ENCODE measurements around the gene POC1B. TPM values are rescaled to one million over a fixed set of nuclear protein-coding genes. Genes with fewer than 3 reads are reported as not detected.

Gene POC1B
- total and polyA plus RNA-seq, 5 donors from 2014 or later: 22.1 to 38.0 (median 33.0) TPM

DNA sequence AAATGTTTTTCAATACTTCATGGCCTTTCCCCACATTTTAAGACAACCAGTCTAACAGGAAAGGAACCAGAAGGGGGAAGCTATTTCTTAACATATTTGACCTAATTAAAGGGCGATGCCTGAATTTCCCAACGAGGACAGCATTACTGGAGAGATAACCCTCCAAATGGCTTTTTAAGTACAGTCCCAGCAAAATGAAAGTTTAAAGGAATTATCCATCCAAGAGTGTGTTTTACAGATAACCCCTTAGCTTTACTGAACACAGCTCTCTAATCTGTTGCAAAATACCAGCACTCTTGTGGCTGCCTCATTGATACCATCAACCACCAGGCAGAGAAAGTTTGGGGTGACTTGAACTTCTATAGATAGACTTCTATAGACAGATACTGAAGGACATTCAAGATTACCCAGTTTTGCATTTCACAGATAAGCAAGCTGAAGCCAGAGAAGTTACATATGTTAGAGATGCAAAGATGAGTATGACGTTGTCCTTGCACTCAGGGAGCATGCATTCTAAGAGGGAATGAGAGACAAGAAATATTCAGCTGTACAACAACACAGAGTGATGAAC is 132.2 kb downstream of the POC1B start:
- ATAC-seq (ENCODE audit: low read depth in 2 of 2) (no peak), DNase-seq (no peak)
- Mint-ChIP-seq H3K9me3 (no peaks in the 10 kb centered on the region), H3K36me3 (peaks cover 6% of the 10 kb centered on the region), H3K27ac (no peak overlapping the region), H3K4me3 (peak overlapping the region in 1 of 4 donors; percentile 6), H3K4me1 (peaks cover 20 to 61% (median 36%) of the 10 kb centered on the region in 4 donors), H3K27me3 (no peaks in the 10 kb centered on the region)
- no peak overlapping the region for H3K27ac ChIP-seq (ENCODE audit: insufficient read depth, low read length, poor library complexity, severe bottlenecking)
- H3K9me3 ChIP-seq (ENCODE audit: control insufficient read depth in 2 of 2, low read length in 2 of 2): no peaks in the 10 kb centered on the region
- H3K4me1 ChIP-seq (ENCODE audit: control insufficient read depth, insufficient read depth, low read length, poor library complexity, severe bottlenecking): peaks cover 26% of the 10 kb centered on the region
- no peaks in the 10 kb centered on the region for H3K27me3 ChIP-seq (ENCODE audit: control insufficient read depth, insufficient read depth, low read length)
- no peak overlapping the region for H3K4me3 ChIP-seq (ENCODE audit: low read depth, low read length)
- H3K36me3 ChIP-seq (ENCODE audit: control insufficient read depth, insufficient read depth, low read length): no peaks in the 10 kb centered on the region

DNA sequence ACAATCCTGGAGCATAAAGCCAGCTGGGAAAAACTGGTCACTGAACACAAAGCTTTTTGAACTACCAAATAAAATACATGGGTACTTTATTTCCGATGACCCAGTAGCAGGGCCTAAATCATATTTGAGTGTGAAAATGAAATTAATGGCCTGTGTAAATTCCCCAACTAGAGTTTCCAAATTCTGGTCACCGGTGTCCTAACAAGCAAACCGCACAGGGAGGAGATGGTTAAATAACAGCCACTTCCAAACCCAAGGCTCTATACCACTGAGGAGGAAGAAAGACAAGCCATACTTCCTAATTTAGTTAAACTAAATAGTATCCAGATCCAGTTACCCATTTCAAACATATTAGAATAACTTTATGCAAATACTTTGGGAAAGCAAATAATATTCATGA is 133.5 kb downstream of the POC1B start:
- DNase-seq: no peak
- Mint-ChIP-seq H3K9me3 (no peaks in the 10 kb centered on the region), H3K4me3 (no peak overlapping the region), H3K4me1 (peaks cover 14 to 48% (median 26%) of the 10 kb centered on the region in 4 donors), H3K27ac (peak overlapping the region in 1 of 3 donors; percentile 15), H3K27me3 (no peaks in the 10 kb centered on the region), H3K36me3 (no peaks in the 10 kb centered on the region)
- Histone ChIP-seq H3K36me3 (ENCODE audit: control insufficient read depth, insufficient read depth, low read length) (no peaks in the 10 kb centered on the region), H3K9me3 (ENCODE audit: control insufficient read depth in 2 of 2, low read length in 2 of 2) (no peaks in the 10 kb centered on the region), H3K4me3 (ENCODE audit: low read depth, low read length) (no peak overlapping the region), H3K27me3 (ENCODE audit: control insufficient read depth, insufficient read depth, low read length) (no peaks in the 10 kb centered on the region), H3K4me1 (ENCODE audit: control insufficient read depth, insufficient read depth, low read length, poor library complexity, severe bottlenecking) (peaks cover 15% of the 10 kb centered on the region), H3K27ac (ENCODE audit: insufficient read depth, low read length, poor library complexity, severe bottlenecking) (no peak overlapping the region)
- no peak for ATAC-seq (ENCODE audit: low read depth in 2 of 2)

GRCh38 chr12:89391726-89392336 is 134.0 kb downstream of the POC1B start:
- Mint-ChIP-seq H3K4me3 (no peak overlapping the region), H3K4me1 (peaks cover 14 to 42% (median 22%) of the 10 kb centered on the region in 4 donors), H3K9me3 (no peaks in the 10 kb centered on the region), H3K27ac (no peak overlapping the region), H3K36me3 (no peaks in the 10 kb centered on the region), H3K27me3 (no peaks in the 10 kb centered on the region)
- Histone ChIP-seq H3K36me3 (ENCODE audit: control insufficient read depth, insufficient read depth, low read length) (no peaks in the 10 kb centered on the region), H3K9me3 (ENCODE audit: control insufficient read depth in 2 of 2, low read length in 2 of 2) (no peaks in the 10 kb centered on the region), H3K27me3 (ENCODE audit: control insufficient read depth, insufficient read depth, low read length) (no peaks in the 10 kb centered on the region), H3K27ac (ENCODE audit: insufficient read depth, low read length, poor library complexity, severe bottlenecking) (no peak overlapping the region), H3K4me3 (ENCODE audit: low read depth, low read length) (no peak overlapping the region), H3K4me1 (ENCODE audit: control insufficient read depth, insufficient read depth, low read length, poor library complexity, severe bottlenecking) (peaks cover 10% of the 10 kb centered on the region)
- ATAC-seq (ENCODE audit: low read depth in 2 of 2): no peak
- DNase-seq: no peak

DNA sequence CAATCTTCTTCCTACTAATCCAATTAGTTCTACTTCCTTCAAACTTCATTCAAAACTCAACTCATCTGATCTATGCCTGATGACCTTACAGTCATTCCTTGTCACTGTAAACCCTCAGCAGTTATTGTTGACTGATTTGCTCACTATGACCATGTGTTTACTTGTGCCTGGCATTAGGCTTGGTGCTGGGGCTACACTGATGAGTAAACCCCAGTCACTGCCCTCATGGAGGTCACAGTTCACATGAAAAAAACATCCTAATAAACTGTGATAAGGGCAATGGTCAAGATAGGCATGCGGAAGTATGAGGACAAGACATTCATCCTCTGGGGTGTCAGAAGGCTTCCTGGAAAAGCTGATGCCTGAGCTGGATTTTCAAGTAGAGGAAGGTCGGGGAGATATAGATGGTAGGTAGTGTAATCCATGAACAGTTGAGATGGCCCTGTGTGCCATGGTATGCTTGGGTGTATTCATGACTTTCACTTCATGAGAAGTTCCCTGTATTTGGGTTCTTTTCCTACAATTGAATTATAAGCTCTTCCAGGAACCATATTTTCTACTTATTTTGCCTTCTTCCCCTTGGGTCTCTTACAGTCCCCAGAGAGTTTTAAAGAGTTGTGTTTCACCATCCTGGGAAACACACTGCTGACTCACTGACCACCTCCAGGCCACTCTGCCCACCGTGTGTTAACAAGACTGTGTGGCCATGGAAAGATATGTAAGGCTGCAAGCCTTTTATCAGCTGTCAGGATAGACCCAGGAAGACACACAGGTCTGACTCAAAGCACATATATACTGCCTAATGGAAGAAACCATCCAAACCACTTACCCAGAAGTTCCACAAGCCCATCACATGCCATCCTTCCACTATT is 134.8 kb downstream of the POC1B start:
- Mint-ChIP-seq H3K9me3 (no peaks in the 10 kb centered on the region), H3K4me1 (peaks cover 14 to 36% (median 18%) of the 10 kb centered on the region in 4 donors), H3K36me3 (no peaks in the 10 kb centered on the region), H3K27me3 (no peaks in the 10 kb centered on the region), H3K27ac (peak overlapping the region in 2 of 3 donors; percentile 21 to 51), H3K4me3 (peak overlapping the region in 1 of 4 donors; percentile 8)
- ATAC-seq (ENCODE audit: low read depth in 2 of 2) (no peak), DNase-seq (no peak)
- H3K4me1 ChIP-seq (ENCODE audit: control insufficient read depth, insufficient read depth, low read length, poor library complexity, severe bottlenecking): peaks cover 9% of the 10 kb centered on the region
- no peaks in the 10 kb centered on the region for H3K36me3 ChIP-seq (ENCODE audit: control insufficient read depth, insufficient read depth, low read length)
- H3K4me3 ChIP-seq (ENCODE audit: low read depth, low read length): no peak overlapping the region
- H3K27ac ChIP-seq (ENCODE audit: insufficient read depth, low read length, poor library complexity, severe bottlenecking): no peak overlapping the region
- H3K9me3 ChIP-seq (ENCODE audit: control insufficient read depth in 2 of 2, low read length in 2 of 2): no peaks in the 10 kb centered on the region
- H3K27me3 ChIP-seq (ENCODE audit: control insufficient read depth, insufficient read depth, low read length): no peaks in the 10 kb centered on the region

GRCh38 chr12:89389755-89390661 is 135.8 kb downstream of the POC1B start:
- H3K9me3 ChIP-seq (ENCODE audit: control insufficient read depth in 2 of 2, low read length in 2 of 2): no peaks in the 10 kb centered on the region
- Mint-ChIP-seq H3K4me3 (peak overlapping the region in 2 of 4 donors; percentile 8 to 36), H3K36me3 (no peaks in the 10 kb centered on the region), H3K4me1 (peaks cover 14 to 33% (median 17%) of the 10 kb centered on the region in 4 donors), H3K9me3 (no peaks in the 10 kb centered on the region), H3K27me3 (no peaks in the 10 kb centered on the region), H3K27ac (peak overlapping the region in 2 of 3 donors; percentile 1 to 51)
- no peak overlapping the region for H3K4me3 ChIP-seq (ENCODE audit: low read depth, low read length)
- no peaks in the 10 kb centered on the region for H3K36me3 ChIP-seq (ENCODE audit: control insufficient read depth, insufficient read depth, low read length)
- DNase-seq (peak in 2 of 3 donors; percentile 8 to 31), ATAC-seq (ENCODE audit: low read depth in 2 of 2) (no peak)
- H3K4me1 ChIP-seq (ENCODE audit: control insufficient read depth, insufficient read depth, low read length, poor library complexity, severe bottlenecking): peaks cover 9% of the 10 kb centered on the region
- no peaks in the 10 kb centered on the region for H3K27me3 ChIP-seq (ENCODE audit: control insufficient read depth, insufficient read depth, low read length)
- H3K27ac ChIP-seq (ENCODE audit: insufficient read depth, low read length, poor library complexity, severe bottlenecking): no peak overlapping the region

GRCh38 chr12:89386138-89386537 is 139.7 kb downstream of the POC1B start:
- H3K27me3 ChIP-seq (ENCODE audit: control insufficient read depth, insufficient read depth, low read length): no peaks in the 10 kb centered on the region
- Mint-ChIP-seq H3K9me3 (no peaks in the 10 kb centered on the region), H3K27me3 (no peaks in the 10 kb centered on the region), H3K4me1 (peaks cover 17 to 47% (median 24%) of the 10 kb centered on the region in 4 donors), H3K36me3 (no peaks in the 10 kb centered on the region), H3K27ac (no peak overlapping the region), H3K4me3 (no peak overlapping the region)
- DNase-seq (no peak), ATAC-seq (ENCODE audit: low read depth in 2 of 2) (no peak)
- H3K36me3 ChIP-seq (ENCODE audit: control insufficient read depth, insufficient read depth, low read length): no peaks in the 10 kb centered on the region
- peaks cover 9% of the 10 kb centered on the region for H3K4me1 ChIP-seq (ENCODE audit: control insufficient read depth, insufficient read depth, low read length, poor library complexity, severe bottlenecking)
- H3K27ac ChIP-seq (ENCODE audit: insufficient read depth, low read length, poor library complexity, severe bottlenecking): no peak overlapping the region
- no peak overlapping the region for H3K4me3 ChIP-seq (ENCODE audit: low read depth, low read length)
- no peaks in the 10 kb centered on the region for H3K9me3 ChIP-seq (ENCODE audit: control insufficient read depth in 2 of 2, low read length in 2 of 2)

DNA sequence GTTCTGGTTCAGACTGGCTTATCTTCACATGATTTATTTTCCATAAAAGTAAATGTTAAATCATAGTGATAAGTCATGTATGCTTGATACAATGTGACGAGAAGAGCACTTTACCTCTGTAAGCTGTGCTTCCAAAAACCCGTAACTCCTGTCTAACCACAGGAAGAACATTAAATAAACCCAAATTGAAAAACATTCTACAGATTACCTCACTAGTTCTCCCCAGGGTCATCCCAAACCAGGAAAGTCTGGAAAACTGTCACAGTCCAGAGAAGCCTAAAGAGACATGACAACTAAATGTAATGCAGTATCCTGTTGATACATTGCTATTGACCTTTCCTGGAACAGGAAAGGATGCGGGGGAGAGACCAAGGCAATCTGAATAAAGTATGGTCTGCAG is 141.0 kb downstream of the POC1B start:
- Histone ChIP-seq H3K27me3 (ENCODE audit: control insufficient read depth, insufficient read depth, low read length) (no peaks in the 10 kb centered on the region), H3K4me1 (ENCODE audit: control insufficient read depth, insufficient read depth, low read length, poor library complexity, severe bottlenecking) (no peaks in the 10 kb centered on the region), H3K27ac (ENCODE audit: insufficient read depth, low read length, poor library complexity, severe bottlenecking) (no peak overlapping the region), H3K36me3 (ENCODE audit: control insufficient read depth, insufficient read depth, low read length) (no peaks in the 10 kb centered on the region), H3K4me3 (ENCODE audit: low read depth, low read length) (no peak overlapping the region), H3K9me3 (ENCODE audit: control insufficient read depth in 2 of 2, low read length in 2 of 2) (no peaks in the 10 kb centered on the region)
- no peak for ATAC-seq (ENCODE audit: low read depth in 2 of 2)
- Mint-ChIP-seq H3K27me3 (no peaks in the 10 kb centered on the region), H3K36me3 (no peaks in the 10 kb centered on the region), H3K4me3 (no peak overlapping the region), H3K27ac (no peak overlapping the region), H3K9me3 (no peaks in the 10 kb centered on the region), H3K4me1 (peaks cover 7 to 35% (median 12%) of the 10 kb centered on the region in 4 donors)
- no peak for DNase-seq

Measured in CD4-positive, CD25-positive, alpha-beta regulatory T cell (primary cell).